ENCODE measurements around the gene COL28A1. TPM values are rescaled to one million over a fixed set of nuclear protein-coding genes. Genes with fewer than 3 reads are reported as not detected.

COL28A1 gene
- total and polyA plus RNA-seq, 12 donors, result 0.66 to 16.0 (median 2.8) TPM

- Histone ChIP-seq H3K4me3 (peak overlapping the region in 2 of 4 donors; percentile 69 to 85), H3K27me3 (no peaks in the 10 kb centered on the region), H3K27ac (peak overlapping the region; percentile 6 to 96 (median 92)), H3K4me1 (replicated peaks in 1 of 2) (peaks cover 8 to 38% of the 10 kb centered on the region in 2 donors), H3K9me3 (replicated peaks in 1 of 3) (no peaks in the 10 kb centered on the region), H3K36me3 (replicated peaks in 1 of 2) (no peaks in the 10 kb centered on the region)
- WGBS, 4 donors, result 91 to 92% (median 91%) methylated on average over 26 of the region's 26 CpGs
- intact Hi-C loops (cut with DNase I), result no loop called here
- TF ChIP-seq CTCF (IDR thresholded peaks at IDR 0.05) (no peak), POLR2A (IDR thresholded peaks at IDR 0.05) (no peak)
- peak in 3 of 7 donors; percentile 15 to 55 (median 33) for DNase-seq
Observed at GRCh38 chr7:7565746-7566650, 30.3 kb upstream of the COL28A1 start.

- intact Hi-C loops (cut with DNase I), result no loop called here
Observed at GRCh38 chr7:7565018-7565680, 29.5 kb upstream of the COL28A1 start.

GRCh38 chr7:7564323-7564780 lies 28.7 kb upstream of the COL28A1 start:
- peak overlapping the region; percentile 21 to 51 (median 36) for H3K27ac ChIP-seq
- TF ChIP-seq CTCF (IDR thresholded peaks at IDR 0.05) (no peak), POLR2A (IDR thresholded peaks at IDR 0.05) (no peak)
- peak in 2 of 7 donors; percentile 13 to 46 for DNase-seq
- H3K36me3 ChIP-seq (replicated peaks in 1 of 2), result no peaks in the 10 kb centered on the region
- H3K4me1 ChIP-seq (replicated peaks in 1 of 2), result peaks cover 8 to 30% of the 10 kb centered on the region in 2 donors
- no peak overlapping the region for H3K4me3 ChIP-seq
- no peaks in the 10 kb centered on the region for H3K9me3 ChIP-seq (replicated peaks in 1 of 3)
- WGBS, 4 donors, result 67 to 70% (median 68%) methylated on average over 3 of the region's 3 CpGs
- intact Hi-C loops (cut with DNase I), result no loop called here
- H3K27me3 ChIP-seq, result no peaks in the 10 kb centered on the region

More at GRCh38 chr7:7565018-7565680, 29.5 kb upstream of the COL28A1 start:
- Histone ChIP-seq H3K4me3 (no peak overlapping the region), H3K9me3 (replicated peaks in 1 of 3) (no peaks in the 10 kb centered on the region), H3K27me3 (no peaks in the 10 kb centered on the region), H3K27ac (peak overlapping the region in 2 of 5 donors; percentile 36 to 50), H3K36me3 (replicated peaks in 1 of 2) (no peaks in the 10 kb centered on the region), H3K4me1 (replicated peaks in 1 of 2) (peaks cover 8 to 33% of the 10 kb centered on the region in 2 donors)
- WGBS, 4 donors, result 97 to 100% (median 98%) methylated on average over 4 of the region's 4 CpGs
- TF ChIP-seq POLR2A (IDR thresholded peaks at IDR 0.05) (no peak), CTCF (IDR thresholded peaks at IDR 0.05) (no peak)
- no peak for DNase-seq

- peak overlapping the region; percentile 21 to 51 (median 36) for H3K27ac ChIP-seq
- DNase-seq, result no peak
- H3K9me3 ChIP-seq (replicated peaks in 1 of 3), result no peaks in the 10 kb centered on the region
- H3K4me3 ChIP-seq, result no peak overlapping the region
- H3K4me1 ChIP-seq (replicated peaks in 1 of 2), result peaks cover 8 to 26% of the 10 kb centered on the region in 2 donors
- intact Hi-C loops (cut with DNase I), result no loop called here
- no peaks in the 10 kb centered on the region for H3K27me3 ChIP-seq
- no peak for TF ChIP-seq CTCF (IDR thresholded peaks at IDR 0.05)
- H3K36me3 ChIP-seq (replicated peaks in 1 of 2), result no peaks in the 10 kb centered on the region
Observed at GRCh38 chr7:7563813-7564212, 28.1 kb upstream of the COL28A1 start.

Data from adrenal gland (tissue), 12 donors.